ENCODE measurements around the gene ATP9B.

The ATP9B gene

GRCh38 chr18:79418642-79419041 lies 349.4 kb downstream of the ATP9B start:
- no peak for DNase-seq

- DNase-seq: no peak
These were observed 351.0 kb downstream of the ATP9B start for GRCh38 chr18:79420033-79420745.

GRCh38 chr18:79421275-79421857 lies 352.2 kb downstream of the ATP9B start:
- DNase-seq: no peak

DNA sequence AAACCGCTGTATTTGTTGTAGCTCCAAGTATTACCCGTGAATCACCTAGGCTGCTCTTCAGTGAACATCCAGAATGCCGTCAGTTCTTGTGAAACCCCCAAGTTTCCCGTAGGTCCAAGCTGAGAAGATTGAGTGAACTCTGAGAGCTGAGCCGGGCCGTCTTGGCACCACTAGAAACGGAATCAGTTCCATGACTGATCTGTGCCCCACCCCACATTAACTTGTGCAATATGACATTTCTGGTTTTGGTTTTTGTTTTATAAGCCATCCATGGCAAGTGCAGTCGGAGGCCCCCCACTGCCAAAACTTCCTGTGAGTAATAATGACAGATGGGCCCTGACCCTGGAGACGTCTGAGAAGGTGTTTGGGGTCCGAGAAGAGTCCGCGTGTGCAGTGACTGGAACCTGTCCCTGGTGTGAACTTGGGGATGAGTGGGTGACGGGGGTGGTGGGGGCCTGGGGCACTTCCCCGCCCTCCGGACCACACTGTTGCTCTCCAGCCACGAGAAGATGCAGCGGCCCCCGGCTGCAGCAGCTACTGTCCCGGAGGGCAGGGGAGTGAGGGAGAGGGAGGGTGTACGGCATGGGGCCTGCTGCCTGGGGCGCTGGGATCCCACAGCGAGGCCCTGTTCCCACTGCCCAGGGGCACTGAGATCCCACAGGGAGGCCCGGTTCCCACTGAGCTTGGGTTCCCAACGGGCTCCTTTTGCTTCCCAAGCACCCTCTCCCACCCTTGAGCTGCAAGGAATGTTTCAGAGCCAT lies 353.0 kb downstream of the ATP9B start:
- DNase-seq: no peak

GRCh38 chr18:79422783-79423165 lies 353.6 kb downstream of the ATP9B start:
- no peak for DNase-seq

GRCh38 chr18:79423211-79424007 lies 354.2 kb downstream of the ATP9B start:
- DNase-seq: no peak

DNA sequence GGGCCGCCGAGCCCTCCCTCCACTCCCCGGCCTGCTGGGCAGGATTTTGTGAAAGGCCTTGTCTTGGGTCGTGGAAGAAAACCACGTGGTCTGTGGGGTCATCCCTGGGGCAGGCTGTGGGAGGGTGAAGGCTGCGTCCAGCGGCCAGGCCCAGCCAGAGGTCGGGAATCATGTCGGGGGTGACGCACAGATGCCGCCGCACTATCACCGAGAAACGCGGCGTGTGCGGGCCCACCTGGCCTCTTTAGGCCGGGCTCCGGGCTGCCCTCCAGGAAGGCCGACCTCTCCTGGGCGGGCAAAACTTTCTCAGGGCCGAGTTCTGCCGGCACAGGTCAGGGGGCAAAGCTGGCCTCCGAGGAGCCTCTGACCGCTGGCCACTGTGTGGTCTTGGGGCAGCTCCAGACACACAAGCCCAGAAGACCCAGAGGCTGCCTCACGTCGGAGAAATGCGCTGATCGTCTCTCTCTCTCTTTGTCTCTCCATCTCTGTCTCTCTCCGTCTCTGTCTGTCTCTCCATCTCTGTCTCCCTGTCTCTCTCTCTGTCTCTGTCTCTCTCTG lies 354.9 kb downstream of the ATP9B start:
- DNase-seq: no peak

- DNase-seq: no peak
These were observed 355.8 kb downstream of the ATP9B start for GRCh38 chr18:79424880-79425568.

GRCh38 chr18:79425569-79425886 lies 356.3 kb downstream of the ATP9B start:
- DNase-seq: no peak

GRCh38 chr18:79426376-79427300 lies 357.4 kb downstream of the ATP9B start:
- no peak for DNase-seq

DNA sequence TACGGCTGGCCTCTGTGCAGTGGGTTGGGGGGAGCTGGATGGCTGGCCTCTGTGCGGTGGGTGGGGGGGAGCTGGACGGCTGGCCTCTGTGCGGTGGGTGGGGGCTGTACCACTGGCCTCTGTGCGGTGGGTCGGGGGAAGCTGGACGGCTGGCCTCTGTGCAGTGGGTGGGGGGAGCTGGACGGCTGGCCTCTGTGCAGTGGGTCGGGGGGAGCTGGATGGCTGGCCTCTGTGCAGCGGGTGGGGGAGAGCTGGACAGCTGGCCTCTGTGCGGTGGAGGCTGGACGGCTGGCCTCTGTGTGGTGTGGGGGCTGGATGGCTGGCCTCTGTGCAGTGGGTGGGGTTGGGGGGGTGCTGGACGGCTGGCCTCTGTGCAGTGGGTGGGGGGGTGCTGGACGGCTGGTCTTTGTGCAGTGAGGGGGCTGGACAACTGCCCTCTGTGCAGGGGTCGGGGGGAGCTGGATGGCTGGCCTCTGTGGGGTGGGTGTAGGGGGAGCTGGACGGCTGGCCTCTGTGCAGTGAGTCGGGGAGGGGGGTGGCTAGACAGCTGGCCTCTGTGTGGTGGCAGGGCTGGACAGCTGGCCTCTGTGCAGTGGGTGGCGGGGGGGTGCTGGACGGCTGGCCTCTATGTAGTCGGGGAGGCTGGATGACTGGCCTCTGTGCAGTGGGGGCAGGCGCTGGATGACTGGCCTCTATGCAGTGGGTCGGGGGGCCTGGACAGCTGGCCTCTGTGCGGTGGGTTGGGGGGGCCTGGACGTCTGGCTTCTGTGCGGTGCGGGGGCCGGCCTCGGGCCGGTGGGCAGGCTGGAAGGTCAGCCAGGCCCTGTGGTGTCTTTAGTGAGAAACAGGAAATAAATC lies 358.4 kb downstream of the ATP9B start:
- no peak for DNase-seq

Measured in cortex of kidney (tissue), 1 donor.